ENCODE results near the gene DYSF.
"Not testable (repeated sequence)": the region's sequence is repeated elsewhere in the genome, so short reads cannot be mapped to it uniquely, and the experiment has no call there.

Gene DYSF

DNA sequence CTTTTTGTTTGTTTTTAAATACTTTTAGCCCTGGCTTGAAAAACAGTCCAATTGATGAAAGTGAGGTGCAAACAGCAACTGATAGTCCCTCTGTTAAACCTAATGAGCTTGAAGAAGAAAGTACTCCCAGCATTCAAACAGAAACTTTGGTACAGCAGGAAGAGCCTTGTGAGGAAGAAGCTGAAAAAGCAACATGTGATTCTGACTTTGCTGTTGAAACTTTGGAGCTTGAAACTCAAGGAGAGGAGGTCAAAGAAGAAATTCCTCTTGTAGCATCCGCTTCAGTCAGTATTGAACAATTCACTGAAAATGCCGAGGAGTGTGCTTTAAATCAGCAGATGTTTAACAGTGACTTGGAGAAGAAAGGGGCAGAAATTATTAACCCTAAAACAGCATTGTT lies 30.6 kb upstream of the DYSF start:
- H3K4me3 ChIP-seq (ENCODE audit: low read length): no peak overlapping the region
- no peak for DNase-seq (ENCODE audit: low read depth)
- TF ChIP-seq, protein P1, sequence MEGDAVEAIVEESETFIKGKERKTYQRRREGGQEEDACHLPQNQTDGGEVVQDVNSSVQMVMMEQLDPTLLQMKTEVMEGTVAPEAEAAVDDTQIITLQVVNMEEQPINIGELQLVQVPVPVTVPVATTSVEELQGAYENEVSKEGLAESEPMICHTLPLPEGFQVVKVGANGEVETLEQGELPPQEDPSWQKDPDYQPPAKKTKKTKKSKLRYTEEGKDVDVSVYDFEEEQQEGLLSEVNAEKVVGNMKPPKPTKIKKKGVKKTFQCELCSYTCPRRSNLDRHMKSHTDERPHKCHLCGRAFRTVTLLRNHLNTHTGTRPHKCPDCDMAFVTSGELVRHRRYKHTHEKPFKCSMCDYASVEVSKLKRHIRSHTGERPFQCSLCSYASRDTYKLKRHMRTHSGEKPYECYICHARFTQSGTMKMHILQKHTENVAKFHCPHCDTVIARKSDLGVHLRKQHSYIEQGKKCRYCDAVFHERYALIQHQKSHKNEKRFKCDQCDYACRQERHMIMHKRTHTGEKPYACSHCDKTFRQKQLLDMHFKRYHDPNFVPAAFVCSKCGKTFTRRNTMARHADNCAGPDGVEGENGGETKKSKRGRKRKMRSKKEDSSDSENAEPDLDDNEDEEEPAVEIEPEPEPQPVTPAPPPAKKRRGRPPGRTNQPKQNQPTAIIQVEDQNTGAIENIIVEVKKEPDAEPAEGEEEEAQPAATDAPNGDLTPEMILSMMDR (conservative IDR thresholded peaks at IDR 0.05; ENCODE audit: low read depth, low read length): no peak

DNA sequence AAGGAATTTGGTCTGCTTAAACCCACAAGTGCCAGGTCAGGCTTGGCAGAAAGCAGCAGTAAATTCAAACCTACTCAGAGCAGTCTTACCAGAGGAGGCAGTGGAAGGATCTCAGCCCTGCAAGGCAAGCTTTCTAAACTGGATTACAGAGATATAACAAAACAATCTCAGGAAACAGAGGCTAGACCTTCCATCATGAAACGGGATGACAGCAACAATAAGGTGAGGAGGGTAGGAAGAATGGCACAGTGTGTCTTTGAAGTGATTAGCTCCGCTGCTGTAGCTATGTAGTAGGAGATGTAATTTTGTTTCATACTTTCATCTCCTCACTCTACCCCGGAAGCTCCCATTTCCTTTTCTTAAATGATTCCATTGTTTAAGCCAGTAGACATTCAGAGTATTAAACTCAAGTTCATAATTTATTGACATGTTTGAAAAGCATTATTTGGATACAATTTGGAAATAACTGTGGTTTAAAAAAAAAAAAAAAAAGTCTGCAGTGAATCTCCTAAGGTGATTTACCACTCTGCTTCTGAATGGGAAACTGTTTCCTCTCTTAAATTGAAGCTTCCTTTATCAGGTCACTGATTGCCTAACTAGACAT lies 29.4 kb upstream of the DYSF start:
- TF ChIP-seq, protein P1 (conservative IDR thresholded peaks at IDR 0.05; ENCODE audit: low read depth, low read length): no peak
- DNase-seq (ENCODE audit: low read depth): no peak
- no peak overlapping the region for H3K4me3 ChIP-seq (ENCODE audit: low read length)

DNA sequence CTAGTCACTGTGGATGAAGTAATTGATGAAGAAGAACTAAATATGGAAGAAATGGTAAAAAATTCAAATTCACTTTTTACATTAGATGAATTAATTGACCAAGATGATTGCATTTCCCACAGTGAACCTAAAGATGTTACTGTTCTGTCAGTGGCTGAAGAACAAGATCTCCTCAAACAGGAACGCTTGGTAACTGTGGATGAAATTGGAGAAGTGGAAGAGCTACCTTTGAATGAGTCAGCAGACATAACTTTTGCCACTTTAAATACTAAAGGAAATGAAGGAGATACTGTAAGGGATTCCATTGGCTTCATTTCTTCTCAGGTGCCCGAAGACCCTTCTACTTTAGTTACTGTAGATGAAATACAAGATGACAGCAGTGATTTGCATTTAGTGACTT lies 26.6 kb upstream of the DYSF start:
- TF ChIP-seq, protein P1 (conservative IDR thresholded peaks at IDR 0.05; ENCODE audit: low read depth, low read length): no peak
- no peak overlapping the region for H3K4me3 ChIP-seq (ENCODE audit: low read length)
- no peak for DNase-seq (ENCODE audit: low read depth)

DNA sequence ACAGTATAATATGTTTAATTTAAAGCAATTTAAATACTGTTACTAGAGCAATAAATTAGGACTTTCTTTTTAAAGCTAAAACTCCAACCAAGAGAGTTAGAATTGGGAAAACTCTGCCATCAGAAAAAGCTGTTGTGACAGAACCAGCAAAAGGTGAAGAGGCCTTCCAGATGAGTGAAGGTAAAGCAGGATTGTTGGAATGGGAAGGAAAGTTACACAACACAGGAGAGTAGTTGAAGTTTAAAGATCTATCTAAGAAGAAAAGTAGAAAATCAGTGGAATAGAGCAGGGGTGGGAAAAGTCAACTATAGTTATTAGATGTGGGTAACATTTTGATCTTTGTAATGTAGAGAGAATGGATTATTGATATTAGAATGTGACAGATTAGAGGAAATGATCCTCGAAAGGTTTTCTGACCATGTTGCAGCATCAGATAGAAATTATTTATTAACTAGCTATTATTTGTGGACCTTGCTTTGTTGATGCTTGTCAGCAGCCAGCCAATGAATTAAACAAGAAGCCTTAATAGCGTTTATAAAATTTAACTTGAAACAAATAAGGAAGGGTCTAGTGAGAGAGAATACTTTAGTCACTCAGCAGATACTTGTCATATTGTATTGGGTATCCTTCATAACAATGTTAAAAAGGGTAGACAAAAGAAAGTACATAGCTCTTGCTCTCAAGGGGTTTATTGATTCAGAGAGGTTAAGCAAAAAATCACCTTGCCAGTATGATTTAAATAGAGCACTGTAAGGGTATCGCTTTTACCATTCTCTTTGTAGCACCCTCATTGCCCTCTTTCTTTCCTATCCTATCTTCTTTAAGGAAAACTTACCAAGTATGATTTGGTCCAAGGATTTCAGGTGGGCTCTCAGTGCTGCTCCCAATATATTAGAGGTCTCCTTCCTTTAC lies 24.6 kb upstream of the DYSF start:
- DNase-seq (ENCODE audit: low read depth): no peak
- H3K4me3 ChIP-seq (ENCODE audit: low read length): no peak overlapping the region
- TF ChIP-seq, protein P1 (conservative IDR thresholded peaks at IDR 0.05; ENCODE audit: low read depth, low read length): no peak

DNA sequence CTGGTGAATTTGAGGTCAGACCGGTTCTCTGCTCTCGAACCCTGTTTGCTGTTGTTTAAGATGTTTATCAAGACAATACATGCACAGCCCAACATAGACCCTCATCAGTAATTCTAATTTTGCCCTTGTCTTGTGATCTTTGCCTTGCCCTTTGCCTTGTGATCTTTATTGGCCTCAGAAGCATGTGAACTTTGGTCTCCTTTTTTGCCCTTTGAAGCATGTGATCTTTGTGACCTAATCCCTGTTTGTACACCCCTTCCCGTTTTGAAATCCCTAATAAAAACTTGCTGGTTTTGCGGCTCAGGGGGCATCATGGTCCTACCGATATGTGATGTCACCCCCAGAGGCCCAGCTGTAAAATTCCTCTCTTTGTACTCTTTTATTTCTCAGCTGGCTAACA lies 8.2 kb upstream of the DYSF start:
- not testable (repeated sequence) for DNase-seq (ENCODE audit: low read depth); H3K4me3 ChIP-seq (ENCODE audit: low read length)

DNA sequence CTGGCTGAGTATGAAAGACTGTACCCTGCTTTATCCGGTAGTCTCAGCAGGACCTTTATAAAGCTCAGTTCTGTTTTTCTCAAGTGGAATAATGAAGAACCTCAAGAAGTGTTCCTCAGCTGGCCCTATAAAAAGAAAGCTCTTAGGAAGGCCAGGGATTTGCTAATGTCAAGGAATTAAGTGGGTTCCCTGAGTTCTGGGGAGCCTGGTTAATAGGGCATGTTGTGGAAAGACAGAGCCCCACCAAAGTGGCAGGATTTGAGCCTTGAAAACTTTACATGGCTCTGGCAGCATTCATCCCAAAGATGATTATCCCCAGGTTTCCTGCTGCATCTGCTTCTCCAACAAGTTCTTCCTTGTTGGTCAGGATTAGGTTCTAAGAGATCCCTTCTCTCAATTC lies 6.9 kb upstream of the DYSF start:
- TF ChIP-seq, protein P1 (conservative IDR thresholded peaks at IDR 0.05; ENCODE audit: low read depth, low read length): no peak
- DNase-seq (ENCODE audit: low read depth): no peak

DNA sequence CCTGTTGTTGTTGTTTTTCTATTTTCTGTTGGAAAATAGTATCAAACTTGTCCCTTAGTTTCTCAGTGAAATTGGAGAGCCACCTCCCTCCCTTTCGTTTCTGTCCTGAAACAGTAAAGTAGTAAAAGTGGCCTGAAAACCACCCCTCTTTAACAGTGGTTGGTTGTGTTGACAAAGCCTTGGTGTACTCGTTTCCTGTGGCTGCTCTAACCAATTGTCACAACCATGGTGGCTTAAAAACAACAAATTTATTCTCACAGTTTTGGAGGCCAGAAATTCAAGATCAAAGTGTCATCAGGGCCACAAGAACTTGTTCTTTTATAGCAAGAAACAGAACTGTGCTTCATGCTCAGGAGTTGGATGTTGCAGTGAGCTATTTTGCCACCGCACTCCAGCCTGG lies 4.0 kb upstream of the DYSF start:
- no peak overlapping the region for H3K4me3 ChIP-seq (ENCODE audit: low read length)
- TF ChIP-seq, protein P1 (conservative IDR thresholded peaks at IDR 0.05; ENCODE audit: low read depth, low read length): no peak
- no peak for DNase-seq (ENCODE audit: low read depth)

More for the DNA sequence above, 6.9 kb upstream of the DYSF start:
- H3K4me3 ChIP-seq (ENCODE audit: low read length): no peak overlapping the region
